ENCODE data around the gene ALDH9A1. TPM values are rescaled to one million over a fixed set of nuclear protein-coding genes. Genes with fewer than 3 reads are reported as not detected.
"Not testable (repeated sequence)": the region's sequence is repeated elsewhere in the genome, so short reads cannot be mapped to it uniquely, and the experiment has no call there.

The ALDH9A1 gene
- total and polyA plus RNA-seq, 2 donors (not counting 1 experiment from before 2014, with no cell fraction given): 217 to 270 TPM

GRCh38 chr1:165717918-165718515 is 19.7 kb upstream of the ALDH9A1 start:
- Histone ChIP-seq H3K4me3 (replicated peaks in 1 of 4; ENCODE audit: control extremely low read depth in 1 of 4, insufficient read depth in 1 of 4, low read depth in 3 of 4, low read length in 4 of 4) (no peak overlapping the region), H4K20me1 (ENCODE audit: control insufficient read depth, extremely low read depth, insufficient read depth, low read length) (no peaks in the 10 kb centered on the region), H3K36me3 (ENCODE audit: control insufficient read depth, insufficient read depth, low read length) (no peaks in the 10 kb centered on the region), H3K4me2 (ENCODE audit: extremely low read depth, insufficient read depth, low read length) (no peak overlapping the region), H3K79me2 (ENCODE audit: control insufficient read depth, insufficient read depth, low read length) (no peaks in the 10 kb centered on the region), H3K9me3 (ENCODE audit: control insufficient read depth, insufficient read depth, low read depth, low read length) (no peaks in the 10 kb centered on the region), H3K9ac (ENCODE audit: insufficient read depth, low read length) (no peak overlapping the region), H3K27me3 (ENCODE audit: control insufficient read depth, insufficient read depth, low read length) (no peaks in the 10 kb centered on the region), H2AFZ (ENCODE audit: low read length) (peak overlapping the region; percentile 47), H3K27ac (ENCODE audit: insufficient read depth, low read length) (no peak overlapping the region), H3K4me1 (ENCODE audit: control insufficient read depth, extremely low read depth, insufficient read depth, low read length) (no peaks in the 10 kb centered on the region)
- TF ChIP-seq CTCF (conservative IDR thresholded peaks at IDR 0.05 in 1 of 2, IDR thresholded peaks at IDR 0.05 in 1 of 2; ENCODE audit: low read depth in 1 of 2, low read length in 2 of 2) (peak; percentile 89 to 92), EZH2 (IDR thresholded peaks at IDR 0.05; ENCODE audit: low read length, missing control alignments) (no peak)
- peak; percentile 57 to 78 for DNase-seq (ENCODE audit: low read depth in 2 of 2)

GRCh38 chr1:165716265-165717051 is 18.1 kb upstream of the ALDH9A1 start:
- H3K36me3 ChIP-seq (ENCODE audit: control insufficient read depth, insufficient read depth, low read length): not testable (repeated sequence)

DNA sequence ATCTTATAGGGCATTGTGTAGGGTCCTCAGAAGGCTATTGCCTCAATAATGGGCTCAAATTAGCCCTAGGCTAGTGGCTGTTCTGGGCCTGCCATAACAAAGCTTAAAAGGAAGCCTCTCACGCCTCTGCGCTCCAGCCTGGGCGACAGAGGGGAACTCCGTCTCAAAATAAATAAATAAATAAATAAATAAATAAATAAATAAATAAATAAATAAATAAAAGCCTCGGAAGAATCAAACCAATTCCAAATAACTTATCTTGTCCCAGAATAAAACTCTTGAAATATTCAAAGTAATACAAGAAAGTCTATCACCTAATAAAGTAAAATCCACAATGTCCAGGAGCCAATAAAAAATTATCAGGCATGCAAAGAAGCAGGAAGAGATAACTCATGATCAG is 14.4 kb upstream of the ALDH9A1 start:
- H4K20me1 ChIP-seq (ENCODE audit: control insufficient read depth, extremely low read depth, insufficient read depth, low read length): no peaks in the 10 kb centered on the region
- no peak overlapping the region for H3K27ac ChIP-seq (ENCODE audit: insufficient read depth, low read length)
- no peak overlapping the region for H3K4me2 ChIP-seq (ENCODE audit: extremely low read depth, insufficient read depth, low read length)
- H3K9me3 ChIP-seq (ENCODE audit: control insufficient read depth, insufficient read depth, low read depth, low read length): no peaks in the 10 kb centered on the region
- no peaks in the 10 kb centered on the region for H3K36me3 ChIP-seq (ENCODE audit: control insufficient read depth, insufficient read depth, low read length)
- DNase-seq (ENCODE audit: low read depth in 2 of 2): no peak
- H3K79me2 ChIP-seq (ENCODE audit: control insufficient read depth, insufficient read depth, low read length): no peaks in the 10 kb centered on the region
- peaks cover 8% of the 10 kb centered on the region for H3K27me3 ChIP-seq (ENCODE audit: control insufficient read depth, insufficient read depth, low read length)
- TF ChIP-seq EZH2 (IDR thresholded peaks at IDR 0.05; ENCODE audit: low read length, missing control alignments) (no peak), CTCF (conservative IDR thresholded peaks at IDR 0.05 in 1 of 2, IDR thresholded peaks at IDR 0.05 in 1 of 2; ENCODE audit: low read depth in 1 of 2, low read length in 2 of 2) (no peak)
- H2AFZ ChIP-seq (ENCODE audit: low read length): no peak overlapping the region
- H3K4me3 ChIP-seq (replicated peaks in 1 of 4; ENCODE audit: control extremely low read depth in 1 of 4, insufficient read depth in 1 of 4, low read depth in 3 of 4, low read length in 4 of 4): no peak overlapping the region
- no peaks in the 10 kb centered on the region for H3K4me1 ChIP-seq (ENCODE audit: control insufficient read depth, extremely low read depth, insufficient read depth, low read length)
- H3K9ac ChIP-seq (ENCODE audit: insufficient read depth, low read length): no peak overlapping the region

More at GRCh38 chr1:165716265-165717051, 18.1 kb upstream of the ALDH9A1 start:
- not testable (repeated sequence) for H3K27ac ChIP-seq (ENCODE audit: insufficient read depth, low read length); H3K4me2 ChIP-seq (ENCODE audit: extremely low read depth, insufficient read depth, low read length); H3K27me3 ChIP-seq (ENCODE audit: control insufficient read depth, insufficient read depth, low read length); H4K20me1 ChIP-seq (ENCODE audit: control insufficient read depth, extremely low read depth, insufficient read depth, low read length); H3K79me2 ChIP-seq (ENCODE audit: control insufficient read depth, insufficient read depth, low read length); H3K4me1 ChIP-seq (ENCODE audit: control insufficient read depth, extremely low read depth, insufficient read depth, low read length); DNase-seq (ENCODE audit: low read depth in 2 of 2); H3K9ac ChIP-seq (ENCODE audit: insufficient read depth, low read length); H2AFZ ChIP-seq (ENCODE audit: low read length); H3K9me3 ChIP-seq (ENCODE audit: control insufficient read depth, insufficient read depth, low read depth, low read length); H3K4me3 ChIP-seq (replicated peaks in 1 of 4; ENCODE audit: control extremely low read depth in 1 of 4, insufficient read depth in 1 of 4, low read depth in 3 of 4, low read length in 4 of 4)
